H9 (cell line): ENCODE measurements around the gene TSPYL1. TPM values are rescaled to one million over a fixed set of nuclear protein-coding genes. Genes with fewer than 3 reads are reported as not detected.

ENCODE experiments used
- DNase-seq: peaks from one replicate; pipeline ENCODE4 v3.0.0-alpha.2; 2017
- H2AFZ ChIP-seq: one replicate; pipeline ENCODE4 v1.6.1; 2013; ENCODE audit warnings: mild to moderate bottlenecking, low read length, control low read depth, moderate library complexity
- H2AK5ac ChIP-seq: 2 replicates; pipeline ENCODE4 v1.6.1; 2013; ENCODE audit warnings: low read length, control low read depth, mixed read lengths; ENCODE audit not compliant: insufficient read length
- H2BK120ac ChIP-seq: one replicate; pipeline ENCODE4 v1.6.1; 2013; ENCODE audit warnings: low read depth, mild to moderate bottlenecking, low read length, control low read depth, inconsistent platforms; ENCODE audit not compliant: poor library complexity, severe bottlenecking
- H2BK12ac ChIP-seq: 2 replicates; pipeline ENCODE4 v1.6.1; 2013; ENCODE audit warnings: low read length, control low read depth, mixed read lengths, low read depth; ENCODE audit not compliant: insufficient read length
- H2BK15ac ChIP-seq: 2 replicates; pipeline ENCODE4 v1.6.1; 2013; ENCODE audit warnings: low read depth, low read length, control low read depth
- H2BK20ac ChIP-seq: one replicate; pipeline ENCODE4 v1.6.1; 2013; ENCODE audit warnings: low read depth, mild to moderate bottlenecking, low read length, control low read depth, inconsistent platforms; ENCODE audit not compliant: poor library complexity, severe bottlenecking
- H2BK5ac ChIP-seq: 2 replicates; pipeline ENCODE4 v1.6.1; 2013; ENCODE audit warnings: low read length, control low read depth, mixed read lengths; ENCODE audit not compliant: insufficient read length
- H3K14ac ChIP-seq: 2 replicates; pipeline ENCODE4 v1.6.1; 2013; ENCODE audit warnings: low read length, control low read depth; ENCODE audit not compliant: insufficient read depth
- H3K18ac ChIP-seq: 2 replicates; pipeline ENCODE4 v1.6.1; 2013; ENCODE audit warnings: low read depth, mild to moderate bottlenecking, mixed read lengths, low read length, control low read depth; ENCODE audit not compliant: insufficient read length
- H3K23ac ChIP-seq: 2 replicates; pipeline ENCODE4 v1.6.1; 2013; ENCODE audit warnings: low read length, control low read depth, mixed read lengths, low read depth; ENCODE audit not compliant: insufficient read length
- H3K23me2 ChIP-seq: 2 replicates; pipeline ENCODE4 v1.6.1; 2013; ENCODE audit warnings: low read depth, mild to moderate bottlenecking, mixed read lengths, low read length, control low read depth; ENCODE audit not compliant: insufficient read length, poor library complexity, severe bottlenecking
- H3K27ac ChIP-seq: 2 replicates; pipeline ENCODE4 v1.5.1; 2013; ENCODE audit warnings: low read length, control low read depth, mixed read lengths, low read depth; ENCODE audit not compliant: insufficient read length
- H3K27me3 ChIP-seq: 2 replicates; pipeline ENCODE4 v1.6.1; 2013; ENCODE audit warnings: low read length, control low read depth, inconsistent platforms; ENCODE audit not compliant: insufficient read depth
- H3K4ac ChIP-seq: 2 replicates; pipeline ENCODE4 v1.6.1; 2013; ENCODE audit warnings: low read depth, mild to moderate bottlenecking, control low read depth, inconsistent platforms, low read length, moderate library complexity
- H3K4me1 ChIP-seq: 2 replicates; pipeline ENCODE4 v1.6.1; 2013; ENCODE audit warnings: low read length, control low read depth, inconsistent platforms; ENCODE audit not compliant: insufficient read depth
- H3K4me2 ChIP-seq: 2 replicates; pipeline ENCODE4 v1.6.1; 2013; ENCODE audit warnings: low read length, control low read depth, mixed read lengths; ENCODE audit not compliant: insufficient read length, insufficient read depth
- H3K56ac ChIP-seq: 2 replicates; pipeline ENCODE4 v1.6.1; 2013; ENCODE audit warnings: low read depth, mild to moderate bottlenecking, mixed read lengths, low read length, control low read depth; ENCODE audit not compliant: insufficient read length
- H3K79me1 ChIP-seq: 2 replicates; pipeline ENCODE4 v1.6.1; 2013; ENCODE audit warnings: low read depth, mild to moderate bottlenecking, moderate library complexity, low read length, control low read depth, inconsistent platforms; ENCODE audit not compliant: insufficient read depth, poor library complexity, severe bottlenecking
- H3K79me2 ChIP-seq: 2 replicates; pipeline ENCODE4 v1.6.1; 2013; ENCODE audit warnings: low read length, control low read depth, inconsistent platforms; ENCODE audit not compliant: insufficient read depth
- H3K9ac ChIP-seq: 2 replicates; pipeline ENCODE4 v1.6.1; 2013; ENCODE audit warnings: low read length, control low read depth, mixed read lengths; ENCODE audit not compliant: insufficient read length; ENCODE audit errors: extremely low read depth
- H3K9me3 ChIP-seq: one replicate; pipeline ENCODE4 v1.6.1; 2013; ENCODE audit warnings: low read depth, low read length, inconsistent platforms; ENCODE audit not compliant: control insufficient read depth
- H3T11ph ChIP-seq: one replicate; pipeline ENCODE4 v1.6.1; 2013; ENCODE audit warnings: mild to moderate bottlenecking, low read length, control low read depth, inconsistent platforms
- H4K20me1 ChIP-seq: one replicate; pipeline ENCODE4 v1.6.1; 2013; ENCODE audit not compliant: control insufficient read depth, insufficient read length, insufficient read depth
- H4K5ac ChIP-seq: 2 replicates; pipeline ENCODE4 v1.6.1; 2013; ENCODE audit warnings: low read depth, mild to moderate bottlenecking, mixed read lengths, low read length, control low read depth; ENCODE audit not compliant: insufficient read length
- H4K8ac ChIP-seq: replicated peaks from 2 replicates; pipeline ENCODE4 v1.6.1; 2013; ENCODE audit warnings: low read length, control low read depth, mixed read lengths, low read depth; ENCODE audit not compliant: insufficient read length
- H4K91ac ChIP-seq: 2 replicates; pipeline ENCODE4 v1.6.1; 2013; ENCODE audit warnings: low read depth, mild to moderate bottlenecking, moderate library complexity, mixed read lengths, low read length, control low read depth; ENCODE audit not compliant: insufficient read length
- H3K27ac Mint-ChIP-seq, 3 experiments: 2 replicates in 2 of 3; 3 replicates in 1 of 3; pipeline ENCODE4 v1.8.0; 2020 to 2021; ENCODE audit warnings: mixed read lengths in 3 of 3, mild to moderate bottlenecking in 1 of 3, moderate library complexity in 1 of 3
- H3K27me3 Mint-ChIP-seq: 2 replicates; pipeline ENCODE4 v1.8.0; 2021; ENCODE audit warnings: low read depth, mild to moderate bottlenecking, moderate library complexity, mixed read lengths
- H3K36me3 Mint-ChIP-seq, 3 experiments: 2 replicates in 2 of 3; 3 replicates in 1 of 3; pipeline ENCODE4 v1.8.0; 2020 to 2021; ENCODE audit warnings: low read depth in 3 of 3, mixed read lengths in 3 of 3; ENCODE audit not compliant: insufficient read depth in 1 of 3
- H3K4me1 Mint-ChIP-seq, 2 experiments: 2 replicates each; pipeline ENCODE4 v1.8.0; 2020; ENCODE audit warnings: mixed read lengths in 2 of 2
- H3K4me3 Mint-ChIP-seq, 2 experiments: 2 replicates in 1 of 2; 3 replicates in 1 of 2; pipeline ENCODE4 v1.8.0; 2020 to 2021; ENCODE audit warnings: mild to moderate bottlenecking in 2 of 2, mixed read lengths in 2 of 2, moderate library complexity in 1 of 2
- H3K9me3 Mint-ChIP-seq, 2 experiments: 2 replicates in 1 of 2; 3 replicates in 1 of 2; pipeline ENCODE4 v1.8.0; 2020; ENCODE audit warnings: mild to moderate bottlenecking in 2 of 2, mixed read lengths in 2 of 2, moderate library complexity in 1 of 2
- WGBS: extraction: QIAGEN DNeasy Blood & Tissue Kit; methylation state at CpG from one replicate; pipeline ENCODE4 v1.1.7; 2013; ENCODE audit warnings: missing lambda C conversion rate, low lambda C conversion rate, mixed read lengths; ENCODE audit not compliant: insufficient read length; ENCODE audit errors: extremely low coverage; 5-methylcytosine and 5-hydroxymethylcytosine counted together
- total RNA-seq: library from RNA; stranded (reverse); gene quantifications from 2 replicates; pipeline ENCODE4 v1.2.1, GENCODE V29; 2021
- TF ChIP-seq, protein P1 (sequence below): fragments of 200-600 bp; sonication (generic); conservative IDR thresholded peaks from 3 replicates; pipeline ENCODE4 v1.8.0; 2021; ENCODE audit warnings: antibody characterized with exemption, mild to moderate bottlenecking

TSPYL1 gene
- total RNA-seq, 1 experiment from 2014 or later = 75.3 TPM

DNA sequence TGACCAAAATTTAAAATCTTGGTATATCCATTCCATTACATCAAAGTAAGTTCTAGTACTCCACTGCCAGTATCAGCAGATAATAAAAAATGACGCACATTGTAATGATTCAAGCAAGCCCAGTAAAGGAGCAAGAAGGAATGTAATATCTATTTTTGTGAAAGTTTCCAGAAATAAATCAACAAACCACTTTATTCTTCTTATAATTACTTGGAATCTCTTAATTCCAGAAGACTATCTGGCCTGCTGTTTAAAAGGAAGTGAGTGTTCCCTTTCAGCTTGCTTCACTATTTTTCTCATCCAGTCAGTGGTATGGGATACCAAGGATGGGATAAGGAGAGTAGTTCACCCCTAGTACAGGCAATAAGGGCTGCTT, 48.8 kb upstream of the TSPYL1 start:
- H4K91ac ChIP-seq = no peak overlapping the region
- Mint-ChIP-seq H3K27ac (peak overlapping the region in 2 of 3 experiments; percentile 50 to 98; a peak in 4 of 7 replicates), H3K4me3 (peak overlapping the region in 1 of 2 experiments; percentile 30; a peak in 2 of 5 replicates), H3K9me3 (peaks cover 3 to 6% of the 10 kb centered on the region in 2 experiments; a peak in 4 of 5 replicates), H3K4me1 (peaks cover 51 to 53% of the 10 kb centered on the region in 2 experiments), H3K36me3 (peaks cover 0 to 10% (median 8%) of the 10 kb centered on the region in 3 experiments; a peak in 4 of 7 replicates), H3K27me3 (no peaks in the 10 kb centered on the region)
- no peak overlapping the region for H2BK5ac ChIP-seq
- H3K4me1 ChIP-seq = peaks cover 16% of the 10 kb centered on the region; the same call in 1 of the 2 replicates
- no peaks in the 10 kb centered on the region for H3K23me2 ChIP-seq
- H3T11ph ChIP-seq = no peak overlapping the region
- no peaks in the 10 kb centered on the region for H3K79me2 ChIP-seq
- H2AFZ ChIP-seq = no peak overlapping the region
- no peak overlapping the region for H3K14ac ChIP-seq
- no peak overlapping the region for H3K18ac ChIP-seq
- H3K56ac ChIP-seq = no peak overlapping the region
- H2BK120ac ChIP-seq = no peak overlapping the region
- no peak overlapping the region for H2BK12ac ChIP-seq
- peak overlapping the region; percentile 69 for H3K27ac ChIP-seq
- H3K27me3 ChIP-seq = no peaks in the 10 kb centered on the region
- H3K23ac ChIP-seq = no peak overlapping the region
- no CpG with 5 or more reads among the region's 1 CpG for WGBS
- no peak overlapping the region for H2BK20ac ChIP-seq
- DNase-seq = no peak
- H4K5ac ChIP-seq = no peak overlapping the region
- no peak overlapping the region for H4K8ac ChIP-seq
- H3K79me1 ChIP-seq = no peaks in the 10 kb centered on the region
- H2AK5ac ChIP-seq = no peak overlapping the region
- TF ChIP-seq, protein P1, sequence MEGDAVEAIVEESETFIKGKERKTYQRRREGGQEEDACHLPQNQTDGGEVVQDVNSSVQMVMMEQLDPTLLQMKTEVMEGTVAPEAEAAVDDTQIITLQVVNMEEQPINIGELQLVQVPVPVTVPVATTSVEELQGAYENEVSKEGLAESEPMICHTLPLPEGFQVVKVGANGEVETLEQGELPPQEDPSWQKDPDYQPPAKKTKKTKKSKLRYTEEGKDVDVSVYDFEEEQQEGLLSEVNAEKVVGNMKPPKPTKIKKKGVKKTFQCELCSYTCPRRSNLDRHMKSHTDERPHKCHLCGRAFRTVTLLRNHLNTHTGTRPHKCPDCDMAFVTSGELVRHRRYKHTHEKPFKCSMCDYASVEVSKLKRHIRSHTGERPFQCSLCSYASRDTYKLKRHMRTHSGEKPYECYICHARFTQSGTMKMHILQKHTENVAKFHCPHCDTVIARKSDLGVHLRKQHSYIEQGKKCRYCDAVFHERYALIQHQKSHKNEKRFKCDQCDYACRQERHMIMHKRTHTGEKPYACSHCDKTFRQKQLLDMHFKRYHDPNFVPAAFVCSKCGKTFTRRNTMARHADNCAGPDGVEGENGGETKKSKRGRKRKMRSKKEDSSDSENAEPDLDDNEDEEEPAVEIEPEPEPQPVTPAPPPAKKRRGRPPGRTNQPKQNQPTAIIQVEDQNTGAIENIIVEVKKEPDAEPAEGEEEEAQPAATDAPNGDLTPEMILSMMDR = no peak
- no peaks in the 10 kb centered on the region for H3K9me3 ChIP-seq
- H3K4me2 ChIP-seq = peak overlapping the region; percentile 31
- H4K20me1 ChIP-seq = no peaks in the 10 kb centered on the region
- no peak overlapping the region for H3K9ac ChIP-seq
- no peak overlapping the region for H2BK15ac ChIP-seq
- no peak overlapping the region for H3K4ac ChIP-seq
